H1 (cell line): ENCODE data around the gene DIAPH1. TPM values are rescaled to one million over a fixed set of nuclear protein-coding genes. Genes with fewer than 3 reads are reported as not detected.

ENCODE experiments used
- CBX5 ChIP-seq: fragments of 300-800, 300-1000 bp; sonication (generic); IDR thresholded peaks from 2 replicates; pipeline ENCODE4 v1.7.1; 2016; ENCODE audit warnings: antibody characterized with exemption, low read length, low read depth
- CHD2 ChIP-seq: IDR thresholded peaks from 2 replicates; pipeline ENCODE4 v1.6.1; 2012; ENCODE audit warnings: low read length, improper control_type of control experiment
- CTBP2 ChIP-seq: IDR thresholded peaks from 2 replicates; pipeline ENCODE4 v1.7.0; 2011; ENCODE audit warnings: borderline replicate concordance, mild to moderate bottlenecking, moderate library complexity, mixed read lengths, low read length; ENCODE audit not compliant: insufficient read depth, insufficient read length
- EGR1 ChIP-seq: IDR thresholded peaks from 2 replicates; pipeline ENCODE4 v1.6.1; 2011; ENCODE audit warnings: low read depth, low read length, borderline replicate concordance
- EP300 ChIP-seq, 2 experiments: IDR thresholded peaks; 1 replicate in 1 of 2; 2 replicates in 1 of 2; pipeline ENCODE4 v1.6.1; 2011 to 2012; ENCODE audit warnings: low read depth in 2 of 2, low read length in 2 of 2, mild to moderate bottlenecking in 2 of 2, borderline replicate concordance in 1 of 2, inconsistent platforms in 1 of 2, moderate library complexity in 1 of 2
- MAFK ChIP-seq: IDR thresholded peaks from 2 replicates; pipeline ENCODE4 v1.6.1; 2012; ENCODE audit warnings: low read depth, mild to moderate bottlenecking, improper control_type of control experiment, low read length
- RNF2 ChIP-seq: fragments of 200-900, 300-1000 bp; sonication (generic); IDR thresholded peaks from 2 replicates; pipeline ENCODE4 v1.7.1; 2016; ENCODE audit warnings: borderline replicate concordance, low read depth, mild to moderate bottlenecking, antibody characterized with exemption, low read length; ENCODE audit not compliant: poor library complexity, severe bottlenecking; ENCODE audit errors: missing control alignments
- TAF1 ChIP-seq: IDR thresholded peaks from 2 replicates; pipeline ENCODE4 v1.6.1; 2011; ENCODE audit warnings: mild to moderate bottlenecking, low read depth, low read length
- TBP ChIP-seq: IDR thresholded peaks from 2 replicates; pipeline ENCODE4 v1.6.1; 2011; ENCODE audit warnings: low read depth, low read length, improper control_type of control experiment
- TEAD4 ChIP-seq: IDR thresholded peaks from 2 replicates; pipeline ENCODE4 v1.6.1; 2012; ENCODE audit warnings: low read depth, low read length, inconsistent platforms, mixed read lengths
- polyA plus RNA-seq, 7 experiments: library from polyadenylated mRNA; depleted of rRNA in 3 of 7; stranded (reverse) in 5 of 7; unstranded in 2 of 7; fragments of >200 nt in 5 of 7; fragments of 200-250 nt in 2 of 7; gene quantifications; 1 replicate in 5 of 7; 2 replicates in 1 of 7; 4 replicates in 1 of 7; pipeline versions ENCODE4 v1.2.1 to v1.2.3, GENCODE V29; 2011 to 2013; ENCODE audit warnings: missing spikeins in 2 of 7, mixed read lengths in 2 of 7
- total RNA-seq: library from RNA; stranded (reverse); fragmentation: NEBNext Ultra II Directional; extraction: Animal tissue kit (Norgen Biotek cat#: 25700); gene quantifications from 2 replicates; pipeline ENCODE4 v1.2.1, GENCODE V29; 2021
- TF ChIP-seq, protein P1 (sequence below): fragments of 300-600 bp; sonication (generic); IDR thresholded peaks from 2 replicates; pipeline ENCODE4 v1.7.1; 2012; ENCODE audit warnings: low read length, moderate library complexity, mild to moderate bottlenecking, inconsistent platforms; ENCODE audit not compliant: insufficient replicate concordance

Gene DIAPH1
- total and polyA plus RNA-seq, 2 of the 8 experiments (the other 6 are each of a cell fraction or from before 2014, with no cell fraction given), result 61.2 to 114 TPM

DNA sequence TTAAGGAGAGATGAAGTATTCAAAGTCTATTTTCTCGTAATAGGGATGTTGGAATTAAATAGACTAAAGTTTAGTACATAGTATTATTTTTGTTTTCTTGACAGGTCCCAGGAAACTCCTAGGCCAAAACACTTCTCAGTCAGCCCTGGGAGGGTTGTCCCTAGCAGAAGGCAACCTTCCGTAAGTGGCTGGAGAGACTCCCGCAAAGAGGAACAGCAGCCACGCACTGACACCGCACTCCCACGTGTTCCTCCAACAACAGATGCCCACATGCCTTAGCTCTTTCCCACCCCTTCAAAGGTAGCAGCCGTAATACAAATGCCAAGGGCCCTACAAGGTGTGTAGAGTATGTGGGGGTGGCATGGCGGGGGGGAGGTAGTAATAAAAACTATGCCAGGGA lies 101.5 kb downstream of the DIAPH1 start (continued):
- TF ChIP-seq, protein P1, sequence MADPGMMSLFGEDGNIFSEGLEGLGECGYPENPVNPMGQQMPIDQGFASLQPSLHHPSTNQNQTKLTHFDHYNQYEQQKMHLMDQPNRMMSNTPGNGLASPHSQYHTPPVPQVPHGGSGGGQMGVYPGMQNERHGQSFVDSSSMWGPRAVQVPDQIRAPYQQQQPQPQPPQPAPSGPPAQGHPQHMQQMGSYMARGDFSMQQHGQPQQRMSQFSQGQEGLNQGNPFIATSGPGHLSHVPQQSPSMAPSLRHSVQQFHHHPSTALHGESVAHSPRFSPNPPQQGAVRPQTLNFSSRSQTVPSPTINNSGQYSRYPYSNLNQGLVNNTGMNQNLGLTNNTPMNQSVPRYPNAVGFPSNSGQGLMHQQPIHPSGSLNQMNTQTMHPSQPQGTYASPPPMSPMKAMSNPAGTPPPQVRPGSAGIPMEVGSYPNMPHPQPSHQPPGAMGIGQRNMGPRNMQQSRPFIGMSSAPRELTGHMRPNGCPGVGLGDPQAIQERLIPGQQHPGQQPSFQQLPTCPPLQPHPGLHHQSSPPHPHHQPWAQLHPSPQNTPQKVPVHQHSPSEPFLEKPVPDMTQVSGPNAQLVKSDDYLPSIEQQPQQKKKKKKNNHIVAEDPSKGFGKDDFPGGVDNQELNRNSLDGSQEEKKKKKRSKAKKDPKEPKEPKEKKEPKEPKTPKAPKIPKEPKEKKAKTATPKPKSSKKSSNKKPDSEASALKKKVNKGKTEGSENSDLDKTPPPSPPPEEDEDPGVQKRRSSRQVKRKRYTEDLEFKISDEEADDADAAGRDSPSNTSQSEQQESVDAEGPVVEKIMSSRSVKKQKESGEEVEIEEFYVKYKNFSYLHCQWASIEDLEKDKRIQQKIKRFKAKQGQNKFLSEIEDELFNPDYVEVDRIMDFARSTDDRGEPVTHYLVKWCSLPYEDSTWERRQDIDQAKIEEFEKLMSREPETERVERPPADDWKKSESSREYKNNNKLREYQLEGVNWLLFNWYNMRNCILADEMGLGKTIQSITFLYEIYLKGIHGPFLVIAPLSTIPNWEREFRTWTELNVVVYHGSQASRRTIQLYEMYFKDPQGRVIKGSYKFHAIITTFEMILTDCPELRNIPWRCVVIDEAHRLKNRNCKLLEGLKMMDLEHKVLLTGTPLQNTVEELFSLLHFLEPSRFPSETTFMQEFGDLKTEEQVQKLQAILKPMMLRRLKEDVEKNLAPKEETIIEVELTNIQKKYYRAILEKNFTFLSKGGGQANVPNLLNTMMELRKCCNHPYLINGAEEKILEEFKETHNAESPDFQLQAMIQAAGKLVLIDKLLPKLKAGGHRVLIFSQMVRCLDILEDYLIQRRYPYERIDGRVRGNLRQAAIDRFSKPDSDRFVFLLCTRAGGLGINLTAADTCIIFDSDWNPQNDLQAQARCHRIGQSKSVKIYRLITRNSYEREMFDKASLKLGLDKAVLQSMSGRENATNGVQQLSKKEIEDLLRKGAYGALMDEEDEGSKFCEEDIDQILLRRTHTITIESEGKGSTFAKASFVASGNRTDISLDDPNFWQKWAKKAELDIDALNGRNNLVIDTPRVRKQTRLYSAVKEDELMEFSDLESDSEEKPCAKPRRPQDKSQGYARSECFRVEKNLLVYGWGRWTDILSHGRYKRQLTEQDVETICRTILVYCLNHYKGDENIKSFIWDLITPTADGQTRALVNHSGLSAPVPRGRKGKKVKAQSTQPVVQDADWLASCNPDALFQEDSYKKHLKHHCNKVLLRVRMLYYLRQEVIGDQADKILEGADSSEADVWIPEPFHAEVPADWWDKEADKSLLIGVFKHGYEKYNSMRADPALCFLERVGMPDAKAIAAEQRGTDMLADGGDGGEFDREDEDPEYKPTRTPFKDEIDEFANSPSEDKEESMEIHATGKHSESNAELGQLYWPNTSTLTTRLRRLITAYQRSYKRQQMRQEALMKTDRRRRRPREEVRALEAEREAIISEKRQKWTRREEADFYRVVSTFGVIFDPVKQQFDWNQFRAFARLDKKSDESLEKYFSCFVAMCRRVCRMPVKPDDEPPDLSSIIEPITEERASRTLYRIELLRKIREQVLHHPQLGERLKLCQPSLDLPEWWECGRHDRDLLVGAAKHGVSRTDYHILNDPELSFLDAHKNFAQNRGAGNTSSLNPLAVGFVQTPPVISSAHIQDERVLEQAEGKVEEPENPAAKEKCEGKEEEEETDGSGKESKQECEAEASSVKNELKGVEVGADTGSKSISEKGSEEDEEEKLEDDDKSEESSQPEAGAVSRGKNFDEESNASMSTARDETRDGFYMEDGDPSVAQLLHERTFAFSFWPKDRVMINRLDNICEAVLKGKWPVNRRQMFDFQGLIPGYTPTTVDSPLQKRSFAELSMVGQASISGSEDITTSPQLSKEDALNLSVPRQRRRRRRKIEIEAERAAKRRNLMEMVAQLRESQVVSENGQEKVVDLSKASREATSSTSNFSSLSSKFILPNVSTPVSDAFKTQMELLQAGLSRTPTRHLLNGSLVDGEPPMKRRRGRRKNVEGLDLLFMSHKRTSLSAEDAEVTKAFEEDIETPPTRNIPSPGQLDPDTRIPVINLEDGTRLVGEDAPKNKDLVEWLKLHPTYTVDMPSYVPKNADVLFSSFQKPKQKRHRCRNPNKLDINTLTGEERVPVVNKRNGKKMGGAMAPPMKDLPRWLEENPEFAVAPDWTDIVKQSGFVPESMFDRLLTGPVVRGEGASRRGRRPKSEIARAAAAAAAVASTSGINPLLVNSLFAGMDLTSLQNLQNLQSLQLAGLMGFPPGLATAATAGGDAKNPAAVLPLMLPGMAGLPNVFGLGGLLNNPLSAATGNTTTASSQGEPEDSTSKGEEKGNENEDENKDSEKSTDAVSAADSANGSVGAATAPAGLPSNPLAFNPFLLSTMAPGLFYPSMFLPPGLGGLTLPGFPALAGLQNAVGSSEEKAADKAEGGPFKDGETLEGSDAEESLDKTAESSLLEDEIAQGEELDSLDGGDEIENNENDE, result no peak
- TF ChIP-seq MAFK, result no peak
- no peak for TF ChIP-seq EP300 (IDR thresholded peaks at IDR 0.05; ENCODE audit: borderline replicate concordance in 1 of 2, low read depth in 2 of 2, low read length in 2 of 2)
- TF ChIP-seq TAF1, result no peak
- TF ChIP-seq RNF2, result no peak
- TF ChIP-seq CHD2, result no peak
- TF ChIP-seq EGR1, result no peak
- no peak for TF ChIP-seq TBP
- no peak for TF ChIP-seq CTBP2
- TF ChIP-seq CBX5, result no peak
- TF ChIP-seq TEAD4, result no peak
